SK-N-SH treated with all-trans-retinoic acid at 6 μM for 48 hours (cell line): ENCODE measurements around the gene VPS13A.

ENCODE experiments used
- ARNTL ChIP-seq: fragments of 450-650 bp; formaldehyde crosslinking; IDR thresholded peaks from 2 replicates; pipeline ENCODE4 v1.5.0; 2020; ENCODE audit warnings: low read depth, mild to moderate bottlenecking, moderate library complexity, borderline replicate concordance
- ISL1 ChIP-seq: fragments of 250-450 bp; sonication (Bioruptor Pico); IDR thresholded peaks from 2 replicates; pipeline ENCODE4 v2.1.2; 2022; ENCODE audit warnings: mild to moderate bottlenecking, moderate library complexity
- PATZ1 ChIP-seq: fragments of 250-450 bp; sonication (Bioruptor Pico); IDR thresholded peaks from 2 replicates; pipeline ENCODE4 v1.8.0; 2020; ENCODE audit warnings: mild to moderate bottlenecking, moderate library complexity, borderline replicate concordance
- TSHZ2 ChIP-seq: fragments of 250-450 bp; sonication (Bioruptor Pico); IDR thresholded peaks from 2 replicates; pipeline ENCODE4 v1.5.0; 2020; ENCODE audit warnings: mild to moderate bottlenecking, moderate library complexity
- ZC3H10 ChIP-seq: fragments of 250-450 bp; sonication (Bioruptor Pico); IDR thresholded peaks from 2 replicates; pipeline ENCODE4 v1.5.1; 2021; ENCODE audit warnings: mild to moderate bottlenecking, moderate library complexity
- ZFP3 ChIP-seq: fragments of 250-450 bp; sonication (Bioruptor Pico); IDR thresholded peaks from 2 replicates; pipeline ENCODE4 v1.5.0; 2020; ENCODE audit warnings: mild to moderate bottlenecking, moderate library complexity
- ZNF565 ChIP-seq: fragments of 450-650 bp; formaldehyde crosslinking; conservative IDR thresholded peaks from 2 replicates; pipeline ENCODE4 v1.5.0; 2020; ENCODE audit warnings: low read depth, mild to moderate bottlenecking, moderate library complexity
- ZNF70 ChIP-seq: fragments of 450-650 bp; formaldehyde crosslinking; IDR thresholded peaks from 2 replicates; pipeline ENCODE4 v1.5.0; 2020; ENCODE audit warnings: mild to moderate bottlenecking, moderate library complexity

GRCh38 chr9:77456829-77457437 lies 279.6 kb downstream of the VPS13A start:
- TF ChIP-seq ZNF565 (CRISPR knock-in tag) = no peak
- TF ChIP-seq PATZ1 (CRISPR knock-in tag) = no peak
- no peak for TF ChIP-seq ARNTL (CRISPR knock-in tag)
- no peak for TF ChIP-seq ZNF70 (CRISPR knock-in tag)
- TF ChIP-seq ZC3H10 (CRISPR knock-in tag) = no peak
- no peak for TF ChIP-seq ISL1 (CRISPR knock-in tag)
- no peak for TF ChIP-seq ZFP3 (CRISPR knock-in tag)
- no peak for TF ChIP-seq TSHZ2
